22Rv1 (cell line): ENCODE results near the gene ELMOD1.

Experiments used
- H3K27ac ChIP-seq: fragments of 450-650 bp; 2 replicates; pipeline ENCODE4 v1.5.1; 2017
- ZFX ChIP-seq: fragments of 450-650 bp; IDR thresholded peaks from 2 replicates; pipeline ENCODE4 v1.6.1; 2017; ENCODE audit warnings: antibody characterized with exemption, borderline replicate concordance
- TF ChIP-seq, protein P1 (sequence below): fragments of 450-650 bp; IDR thresholded peaks from 2 replicates; pipeline ENCODE4 v1.5.1; 2017; ENCODE audit warnings: mild to moderate bottlenecking

Gene ELMOD1

DNA sequence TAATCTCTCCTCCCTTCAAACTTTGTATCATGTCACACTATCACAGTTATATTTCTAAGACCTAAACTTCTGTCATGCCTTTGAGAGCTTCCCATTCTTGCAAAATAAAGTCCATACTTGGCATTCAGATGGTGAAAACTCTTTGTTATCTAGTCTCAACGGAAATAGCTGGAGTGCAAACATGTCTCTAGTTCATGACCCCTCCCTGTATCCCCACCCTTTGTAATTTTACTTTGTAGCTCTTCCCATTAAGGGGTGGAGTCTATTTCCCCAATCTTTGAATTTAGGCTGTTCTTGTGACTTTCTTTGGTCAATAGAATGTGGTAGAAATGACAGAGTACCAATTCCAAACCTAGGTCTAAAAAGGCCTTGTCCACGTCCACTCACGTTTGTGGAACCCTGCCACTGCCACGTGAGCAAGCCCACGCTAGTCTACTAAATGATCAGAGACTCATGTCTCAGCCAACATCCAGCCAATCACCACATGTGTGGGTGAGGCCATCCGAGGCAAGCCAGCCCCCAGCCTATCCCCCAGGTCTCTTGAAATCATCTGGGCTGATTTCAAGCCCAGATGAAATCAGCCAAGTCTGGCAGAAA is 97.5 kb downstream of the ELMOD1 start:
- TF ChIP-seq ZFX: no peak
- TF ChIP-seq, protein P1, sequence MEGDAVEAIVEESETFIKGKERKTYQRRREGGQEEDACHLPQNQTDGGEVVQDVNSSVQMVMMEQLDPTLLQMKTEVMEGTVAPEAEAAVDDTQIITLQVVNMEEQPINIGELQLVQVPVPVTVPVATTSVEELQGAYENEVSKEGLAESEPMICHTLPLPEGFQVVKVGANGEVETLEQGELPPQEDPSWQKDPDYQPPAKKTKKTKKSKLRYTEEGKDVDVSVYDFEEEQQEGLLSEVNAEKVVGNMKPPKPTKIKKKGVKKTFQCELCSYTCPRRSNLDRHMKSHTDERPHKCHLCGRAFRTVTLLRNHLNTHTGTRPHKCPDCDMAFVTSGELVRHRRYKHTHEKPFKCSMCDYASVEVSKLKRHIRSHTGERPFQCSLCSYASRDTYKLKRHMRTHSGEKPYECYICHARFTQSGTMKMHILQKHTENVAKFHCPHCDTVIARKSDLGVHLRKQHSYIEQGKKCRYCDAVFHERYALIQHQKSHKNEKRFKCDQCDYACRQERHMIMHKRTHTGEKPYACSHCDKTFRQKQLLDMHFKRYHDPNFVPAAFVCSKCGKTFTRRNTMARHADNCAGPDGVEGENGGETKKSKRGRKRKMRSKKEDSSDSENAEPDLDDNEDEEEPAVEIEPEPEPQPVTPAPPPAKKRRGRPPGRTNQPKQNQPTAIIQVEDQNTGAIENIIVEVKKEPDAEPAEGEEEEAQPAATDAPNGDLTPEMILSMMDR: no peak
- H3K27ac ChIP-seq: no peak overlapping the region

DNA sequence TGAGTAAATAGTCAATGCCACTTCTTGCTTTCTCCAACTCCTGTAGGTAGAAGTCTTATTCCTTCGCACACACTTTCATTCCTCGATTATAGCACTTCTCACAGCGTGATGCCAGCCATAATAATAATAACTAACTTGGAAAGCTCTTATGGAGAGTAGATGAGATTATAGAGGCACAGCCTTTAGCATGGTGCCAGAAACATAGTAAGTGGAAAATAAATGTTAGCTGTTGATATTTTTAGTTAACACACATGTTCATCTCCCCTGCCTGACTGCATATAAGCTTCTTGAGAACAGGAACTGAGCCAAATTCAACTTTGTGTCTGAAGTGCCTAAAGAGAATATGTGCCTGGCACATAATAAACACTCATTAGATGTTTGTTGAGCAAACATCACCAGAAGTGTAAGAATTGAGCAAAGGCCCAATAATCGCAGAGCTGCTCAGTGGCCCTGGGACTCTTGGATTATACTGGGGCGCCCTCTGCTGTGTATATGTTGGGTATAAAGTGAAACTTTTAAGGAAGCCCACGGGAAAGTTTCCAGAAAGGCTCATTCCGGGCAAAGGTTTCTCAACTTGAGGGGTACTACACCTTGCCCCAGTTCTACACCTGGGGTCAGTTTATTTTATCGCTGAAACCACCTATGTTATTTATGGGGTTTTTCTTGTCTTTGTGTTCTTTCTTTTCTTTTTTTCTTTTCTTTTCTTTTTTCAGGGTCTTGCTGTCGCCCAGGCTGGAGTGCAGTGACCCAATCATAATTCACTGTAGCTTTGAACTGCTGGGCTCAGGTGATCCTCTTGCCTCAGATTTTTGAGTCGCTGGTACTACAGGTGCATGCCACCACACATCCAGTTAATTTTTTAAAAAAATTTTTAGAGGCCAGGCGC is 98.6 kb downstream of the ELMOD1 start:
- TF ChIP-seq, protein P1: peak; percentile 86
- no peak for TF ChIP-seq ZFX
- no peak overlapping the region for H3K27ac ChIP-seq

DNA sequence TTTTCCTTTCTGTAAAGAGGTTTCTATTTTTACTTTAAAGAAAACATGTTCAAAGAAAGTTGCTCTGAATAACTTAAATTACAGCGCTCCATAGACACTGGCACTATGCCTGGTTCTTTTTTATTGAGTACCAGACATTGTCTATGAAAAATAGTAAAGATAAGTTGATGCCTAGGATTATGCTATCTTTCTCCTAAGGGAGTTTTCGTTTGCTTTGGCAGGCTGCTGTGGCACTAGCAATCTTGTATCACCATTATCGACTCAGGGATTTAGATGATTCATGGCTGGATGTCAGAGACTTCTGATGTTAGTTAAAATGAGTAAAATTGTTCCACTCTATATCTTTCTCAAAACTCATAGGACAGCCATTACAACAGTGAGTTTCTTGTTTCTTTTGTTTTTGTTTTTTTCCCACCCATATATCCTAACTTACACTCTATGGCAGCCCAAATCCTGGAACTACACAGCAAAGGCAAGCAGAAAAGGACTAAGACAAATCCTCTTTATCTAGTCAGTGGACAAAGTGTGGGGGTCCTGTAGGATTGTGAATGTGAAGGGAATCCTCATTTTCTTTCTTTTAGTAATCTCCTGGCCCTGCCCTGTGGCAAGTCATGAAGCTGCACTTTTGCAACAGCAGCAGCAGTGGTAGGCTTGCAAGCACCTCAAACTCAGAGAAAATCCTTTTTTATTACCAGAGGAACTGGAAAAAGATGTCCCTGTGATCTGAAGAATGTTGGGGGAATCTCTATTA is 100.2 kb downstream of the ELMOD1 start:
- TF ChIP-seq, protein P1: no peak
- TF ChIP-seq ZFX: no peak
- no peak overlapping the region for H3K27ac ChIP-seq

DNA sequence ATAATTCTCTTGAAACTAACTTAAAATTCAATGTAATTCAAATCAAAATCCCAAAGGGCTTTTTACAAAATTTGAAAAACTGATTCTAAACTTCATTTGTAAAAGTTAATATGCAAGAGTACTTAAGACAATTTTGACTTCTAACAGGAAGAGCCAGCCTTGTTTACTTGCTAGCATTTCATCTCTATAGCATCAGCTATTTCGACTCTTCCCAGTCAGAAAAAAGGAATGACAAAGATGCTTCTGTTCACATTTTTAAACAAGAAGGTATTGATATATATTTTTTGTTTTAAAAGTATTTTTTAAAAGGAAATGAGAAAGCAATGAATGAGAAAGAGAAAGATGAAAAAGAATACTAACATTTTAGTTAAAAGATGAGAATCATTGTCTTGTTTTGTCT is 104.5 kb downstream of the ELMOD1 start:
- TF ChIP-seq ZFX: no peak
- TF ChIP-seq, protein P1: no peak

DNA sequence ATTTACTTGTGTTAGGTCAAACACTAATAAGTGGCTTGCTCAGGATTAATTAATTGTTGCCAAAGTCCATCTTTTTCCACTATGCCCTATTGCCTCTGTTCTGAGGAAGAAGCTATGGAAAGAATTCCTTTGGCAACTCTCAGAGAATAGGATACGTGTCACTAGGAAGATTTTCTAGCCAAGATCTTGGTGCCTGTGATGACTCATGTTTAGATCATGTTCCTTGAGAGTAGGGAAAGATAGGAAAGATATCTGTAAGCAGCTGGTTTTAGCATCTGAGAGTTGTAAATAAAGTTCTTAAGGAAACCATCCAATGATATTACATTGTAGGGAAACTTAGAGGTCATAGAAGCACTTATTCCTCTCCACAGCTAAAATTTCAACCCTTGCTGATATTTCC is 105.2 kb downstream of the ELMOD1 start:
- no peak overlapping the region for H3K27ac ChIP-seq
- TF ChIP-seq ZFX: no peak
- TF ChIP-seq, protein P1: no peak

More for the DNA sequence above, 104.5 kb downstream of the ELMOD1 start:
- H3K27ac ChIP-seq: no peak overlapping the region

DNA sequence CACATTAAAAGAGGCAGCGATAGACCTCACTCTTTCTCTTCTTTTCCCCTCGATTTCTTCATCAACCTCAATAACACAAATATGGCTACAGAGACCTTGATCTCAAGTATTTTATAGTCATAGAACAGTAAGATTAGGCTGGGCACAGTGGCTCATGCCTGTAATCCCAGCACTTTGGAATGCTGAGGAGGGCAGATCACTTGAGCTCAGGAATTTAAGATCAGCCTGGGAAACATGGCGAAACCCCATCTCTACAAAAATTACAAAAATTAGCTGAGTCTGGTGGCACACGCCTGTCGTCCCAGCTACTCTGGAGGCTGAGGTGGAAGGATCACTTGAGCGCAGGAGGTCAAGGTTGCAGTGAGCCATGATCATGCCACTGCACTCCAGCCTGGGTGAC is 106.3 kb downstream of the ELMOD1 start:
- TF ChIP-seq, protein P1: no peak
- no peak for TF ChIP-seq ZFX
- no peak overlapping the region for H3K27ac ChIP-seq
